ENCODE results near the gene IFNA13.

Gene IFNA13

GRCh38 chr9:21367957-21368356 is at the start of gene IFNA13:
IFNA13 (minus strand) TSS chr9:21368057; CDS start chr9:21368010, 47 bp downstream.
- Histone ChIP-seq H3K27ac (ENCODE audit: low read length) (no peak within 1 kb of the TSS), H3K4me3 (ENCODE audit: low read length) (no peak within 1 kb of the TSS), H3K9me3 (ENCODE audit: control insufficient read depth, low read depth, low read length) (no peaks in the 10 kb centered on the region), H3K27me3 (ENCODE audit: control insufficient read depth, insufficient read depth, low read length) (no peaks in the 10 kb centered on the region), H3K36me3 (ENCODE audit: control insufficient read depth, low read depth, low read length) (no peaks in the 10 kb centered on the region), H3K9ac (ENCODE audit: low read length) (no peak within 1 kb of the TSS), H3K4me1 (ENCODE audit: control insufficient read depth, low read depth, low read length) (no peaks in the 10 kb centered on the region)

GRCh38 chr9:21415493-21416267 is 47.8 kb upstream of the IFNA13 start:
- Histone ChIP-seq H3K27ac (ENCODE audit: low read length) (no peak overlapping the region), H3K9me3 (ENCODE audit: control insufficient read depth, low read depth, low read length) (no peaks in the 10 kb centered on the region), H3K36me3 (ENCODE audit: control insufficient read depth, low read depth, low read length) (no peaks in the 10 kb centered on the region), H3K9ac (ENCODE audit: low read length) (no peak overlapping the region), H3K27me3 (ENCODE audit: control insufficient read depth, insufficient read depth, low read length) (no peaks in the 10 kb centered on the region), H3K4me1 (ENCODE audit: control insufficient read depth, low read depth, low read length) (no peaks in the 10 kb centered on the region), H3K4me3 (ENCODE audit: low read length) (no peak overlapping the region)

GRCh38 chr9:21414220-21414940 is 46.5 kb upstream of the IFNA13 start:
- Histone ChIP-seq H3K27me3 (ENCODE audit: control insufficient read depth, insufficient read depth, low read length) (no peaks in the 10 kb centered on the region), H3K27ac (ENCODE audit: low read length) (no peak overlapping the region), H3K4me3 (ENCODE audit: low read length) (no peak overlapping the region), H3K9ac (ENCODE audit: low read length) (no peak overlapping the region), H3K9me3 (ENCODE audit: control insufficient read depth, low read depth, low read length) (no peaks in the 10 kb centered on the region), H3K36me3 (ENCODE audit: control insufficient read depth, low read depth, low read length) (no peaks in the 10 kb centered on the region), H3K4me1 (ENCODE audit: control insufficient read depth, low read depth, low read length) (no peaks in the 10 kb centered on the region)

GRCh38 chr9:21413624-21414023 is 45.8 kb upstream of the IFNA13 start:
- Histone ChIP-seq H3K9me3 (ENCODE audit: control insufficient read depth, low read depth, low read length) (no peaks in the 10 kb centered on the region), H3K9ac (ENCODE audit: low read length) (no peak overlapping the region), H3K27me3 (ENCODE audit: control insufficient read depth, insufficient read depth, low read length) (no peaks in the 10 kb centered on the region), H3K4me3 (ENCODE audit: low read length) (no peak overlapping the region), H3K27ac (ENCODE audit: low read length) (no peak overlapping the region), H3K4me1 (ENCODE audit: control insufficient read depth, low read depth, low read length) (no peaks in the 10 kb centered on the region), H3K36me3 (ENCODE audit: control insufficient read depth, low read depth, low read length) (no peaks in the 10 kb centered on the region)

- Histone ChIP-seq H3K9ac (ENCODE audit: low read length) (no peak overlapping the region), H3K27ac (ENCODE audit: low read length) (no peak overlapping the region), H3K27me3 (ENCODE audit: control insufficient read depth, insufficient read depth, low read length) (no peaks in the 10 kb centered on the region), H3K36me3 (ENCODE audit: control insufficient read depth, low read depth, low read length) (no peaks in the 10 kb centered on the region), H3K4me3 (ENCODE audit: low read length) (no peak overlapping the region), H3K4me1 (ENCODE audit: control insufficient read depth, low read depth, low read length) (no peaks in the 10 kb centered on the region), H3K9me3 (ENCODE audit: control insufficient read depth, low read depth, low read length) (no peaks in the 10 kb centered on the region)
These were observed 45.3 kb upstream of the IFNA13 start for GRCh38 chr9:21413151-21413550.

GRCh38 chr9:21412107-21412506 is 44.2 kb upstream of the IFNA13 start:
- no peaks in the 10 kb centered on the region for H3K4me1 ChIP-seq (ENCODE audit: control insufficient read depth, low read depth, low read length)
- H3K9ac ChIP-seq (ENCODE audit: low read length), result no peak overlapping the region
- no peak overlapping the region for H3K27ac ChIP-seq (ENCODE audit: low read length)
- no peaks in the 10 kb centered on the region for H3K36me3 ChIP-seq (ENCODE audit: control insufficient read depth, low read depth, low read length)
- H3K27me3 ChIP-seq (ENCODE audit: control insufficient read depth, insufficient read depth, low read length), result no peaks in the 10 kb centered on the region
- no peaks in the 10 kb centered on the region for H3K9me3 ChIP-seq (ENCODE audit: control insufficient read depth, low read depth, low read length)
- no peak overlapping the region for H3K4me3 ChIP-seq (ENCODE audit: low read length)

- H3K27ac ChIP-seq (ENCODE audit: low read length), result no peak within 1 kb of the TSS
- H3K4me3 ChIP-seq (ENCODE audit: low read length), result no peak within 1 kb of the TSS
- no peaks in the 10 kb centered on the region for H3K4me1 ChIP-seq (ENCODE audit: control insufficient read depth, low read depth, low read length)
- H3K9me3 ChIP-seq (ENCODE audit: control insufficient read depth, low read depth, low read length), result no peaks in the 10 kb centered on the region
- H3K9ac ChIP-seq (ENCODE audit: low read length), result no peak within 1 kb of the TSS
- H3K27me3 ChIP-seq (ENCODE audit: control insufficient read depth, insufficient read depth, low read length), result peaks cover 3% of the 10 kb centered on the region
- H3K36me3 ChIP-seq (ENCODE audit: control insufficient read depth, low read depth, low read length), result no peaks in the 10 kb centered on the region
These were observed 41.0 kb upstream of the IFNA13 start, which contains the start of gene IFNA8 for GRCh38 chr9:21408817-21409216. IFNA8 (plus strand) TSS chr9:21409117; CDS start chr9:21409177, 60 bp downstream.

- H3K4me3 ChIP-seq (ENCODE audit: low read length), result no peak overlapping the region
- H3K4me1 ChIP-seq (ENCODE audit: control insufficient read depth, low read depth, low read length), result no peaks in the 10 kb centered on the region
- H3K9ac ChIP-seq (ENCODE audit: low read length), result no peak overlapping the region
- H3K9me3 ChIP-seq (ENCODE audit: control insufficient read depth, low read depth, low read length), result no peaks in the 10 kb centered on the region
- H3K36me3 ChIP-seq (ENCODE audit: control insufficient read depth, low read depth, low read length), result no peaks in the 10 kb centered on the region
- peaks cover 33% of the 10 kb centered on the region for H3K27me3 ChIP-seq (ENCODE audit: control insufficient read depth, insufficient read depth, low read length)
- no peak overlapping the region for H3K27ac ChIP-seq (ENCODE audit: low read length)
These were observed 36.3 kb upstream of the IFNA13 start for GRCh38 chr9:21404146-21404545.

- Histone ChIP-seq H3K36me3 (ENCODE audit: control insufficient read depth, low read depth, low read length) (no peaks in the 10 kb centered on the region), H3K9ac (ENCODE audit: low read length) (peak overlapping the region; percentile 17), H3K4me1 (ENCODE audit: control insufficient read depth, low read depth, low read length) (no peaks in the 10 kb centered on the region), H3K9me3 (ENCODE audit: control insufficient read depth, low read depth, low read length) (no peaks in the 10 kb centered on the region), H3K27me3 (ENCODE audit: control insufficient read depth, insufficient read depth, low read length) (peaks cover 38% of the 10 kb centered on the region), H3K4me3 (ENCODE audit: low read length) (peak overlapping the region; percentile 83), H3K27ac (ENCODE audit: low read length) (no peak overlapping the region)
These were observed 34.8 kb upstream of the IFNA13 start for GRCh38 chr9:21402386-21403251.

- Histone ChIP-seq H3K9ac (ENCODE audit: low read length) (no peak overlapping the region), H3K4me3 (ENCODE audit: low read length) (no peak overlapping the region), H3K27ac (ENCODE audit: low read length) (no peak overlapping the region), H3K4me1 (ENCODE audit: control insufficient read depth, low read depth, low read length) (no peaks in the 10 kb centered on the region), H3K9me3 (ENCODE audit: control insufficient read depth, low read depth, low read length) (no peaks in the 10 kb centered on the region), H3K27me3 (ENCODE audit: control insufficient read depth, insufficient read depth, low read length) (peaks cover 65% of the 10 kb centered on the region), H3K36me3 (ENCODE audit: control insufficient read depth, low read depth, low read length) (no peaks in the 10 kb centered on the region)
These were observed 32.1 kb upstream of the IFNA13 start for GRCh38 chr9:21399956-21400355.

- peaks cover 65% of the 10 kb centered on the region for H3K27me3 ChIP-seq (ENCODE audit: control insufficient read depth, insufficient read depth, low read length)
- no peak overlapping the region for H3K27ac ChIP-seq (ENCODE audit: low read length)
- H3K4me1 ChIP-seq (ENCODE audit: control insufficient read depth, low read depth, low read length), result no peaks in the 10 kb centered on the region
- no peaks in the 10 kb centered on the region for H3K36me3 ChIP-seq (ENCODE audit: control insufficient read depth, low read depth, low read length)
- H3K9ac ChIP-seq (ENCODE audit: low read length), result no peak overlapping the region
- H3K9me3 ChIP-seq (ENCODE audit: control insufficient read depth, low read depth, low read length), result no peaks in the 10 kb centered on the region
- no peak overlapping the region for H3K4me3 ChIP-seq (ENCODE audit: low read length)
These were observed 31.2 kb upstream of the IFNA13 start for GRCh38 chr9:21398955-21399489.

All from iPS-18a (cell line).